T-cell (primary cell): ENCODE results near the gene PARD6A. TPM values are rescaled to one million over a fixed set of nuclear protein-coding genes. Genes with fewer than 3 reads are reported as not detected.

ENCODE experiments used
- ATAC-seq, 4 experiments: fragments of 200-7000 bp in 3 of 4; fragments of 150-1000 bp in 1 of 4; cut with Tn5 transposase; replicated peaks in 1 of 4; 1 replicate in 3 of 4; 2 replicates in 1 of 4; pipeline ENCODE4 v1.10.0; 2021; ENCODE audit warnings: moderate library complexity in 3 of 4, mild to moderate bottlenecking in 2 of 4, moderate number of reproducible peaks in 1 of 4
- CTCF ChIA-PET, 2 donors: fragments of 300-600 bp; sonication (Branson Sonifier 250); formaldehyde crosslinking; loops; one replicate each; lab custom pipeline; 2022; ENCODE audit warnings: antibody characterized with exemption in 2 of 2; lab: Charles Lee
- POLR2A ChIA-PET, 2 donors: fragments of 300-600 bp; sonication (Branson Sonifier 250); formaldehyde crosslinking; loops; one replicate each; lab custom pipeline; 2022; ENCODE audit warnings: antibody characterized with exemption in 2 of 2; lab: Charles Lee
- DNase-seq, 35 experiments: peaks; one replicate each; pipeline versions ENCODE4 v3.0.0 to v3.0.0-alpha.2; 2013 to 2023
- H3K27ac ChIP-seq: one replicate; pipeline ENCODE4 v1.5.1; 2013; ENCODE audit warnings: low read length
- H3K27me3 ChIP-seq, 2 experiments: replicated peaks in 1 of 2; 1 replicate in 1 of 2; 2 replicates in 1 of 2; pipeline versions ENCODE4 v1.6.1 to v1.7.0; 2013; ENCODE audit warnings: low read length in 1 of 2, mixed read lengths in 1 of 2; ENCODE audit not compliant: control insufficient read depth in 2 of 2, insufficient read depth in 2 of 2; ENCODE audit errors: extremely low read depth in 1 of 2
- H3K36me3 ChIP-seq, 2 donors: 1 replicate in 1 of 2; 2 replicates in 1 of 2; pipeline versions ENCODE4 v1.6.1 to v1.7.0; 2013; ENCODE audit warnings: low read length in 1 of 2; ENCODE audit not compliant: control insufficient read depth in 2 of 2, insufficient read depth in 1 of 2; ENCODE audit errors: extremely low read depth in 1 of 2
- H3K4me1 ChIP-seq, 2 experiments: 1 replicate in 1 of 2; 2 replicates in 1 of 2; pipeline versions ENCODE4 v1.6.1 to v1.7.0; 2013; ENCODE audit warnings: low read length in 2 of 2, mixed read lengths in 1 of 2; ENCODE audit not compliant: insufficient read depth in 2 of 2, control insufficient read depth in 1 of 2; ENCODE audit errors: extremely low read depth in 1 of 2
- H3K4me3 ChIP-seq, 2 donors: 1 replicate in 1 of 2; 2 replicates in 1 of 2; pipeline versions ENCODE4 v1.5.1 to v1.7.0; 2013; ENCODE audit warnings: mild to moderate bottlenecking in 2 of 2, low read length in 1 of 2, moderate library complexity in 1 of 2; ENCODE audit not compliant: control insufficient read depth in 1 of 2; ENCODE audit errors: extremely low read depth in 1 of 2
- H3K9me3 ChIP-seq: 2 replicates; pipeline ENCODE4 v1.7.0; 2013
- H3K27ac Mint-ChIP-seq, 2 donors: one replicate each; pipeline ENCODE4 v1.8.0; 2020 to 2021; ENCODE audit warnings: mild to moderate bottlenecking in 2 of 2, mixed read lengths in 2 of 2
- H3K27me3 Mint-ChIP-seq, 2 donors: one replicate each; pipeline ENCODE4 v1.8.0; 2021 to 2022; ENCODE audit warnings: mixed read lengths in 2 of 2
- H3K36me3 Mint-ChIP-seq: one replicate; pipeline ENCODE4 v1.8.0; 2021; ENCODE audit warnings: mixed read lengths
- H3K4me1 Mint-ChIP-seq, 3 donors: one replicate each; pipeline ENCODE4 v1.8.0; 2020 to 2022; ENCODE audit warnings: mixed read lengths in 3 of 3, mild to moderate bottlenecking in 1 of 3
- H3K4me3 Mint-ChIP-seq, 3 donors: one replicate each; pipeline ENCODE4 v1.8.0; 2020 to 2022; ENCODE audit warnings: mild to moderate bottlenecking in 3 of 3, mixed read lengths in 3 of 3, moderate library complexity in 3 of 3
- H3K9me3 Mint-ChIP-seq, 3 donors: one replicate each; pipeline ENCODE4 v1.8.0; 2020 to 2022; ENCODE audit warnings: mixed read lengths in 3 of 3
- WGBS: methylation state at CpG from one replicate; pipeline ENCODE4 v1.1.5; 2013; ENCODE audit warnings: missing lambda C conversion rate; ENCODE audit not compliant: insufficient coverage; 5-methylcytosine and 5-hydroxymethylcytosine counted together
- total RNA-seq, 35 experiments: library from RNA in 6 of 35; stranded (reverse) in 6 of 35; fragments of 120-200 nt in 1 of 35; gene quantifications; one replicate each; pipeline versions ENCODE4 v1.2.1 to v1.2.4 and lab custom pipeline; 2013 to 2026

The PARD6A gene
- total RNA-seq (10 to 100 TPM in 1 of 5 donors, 1 to 10 TPM in 4; 2.9 to 10.6 (median 7.6) TPM), total RNA-seq (lab: John Stamatoyannopoulos, UW) (1.5 to 16.0 (median 7.3) reads per million in 29 experiments)
- 4.8 TPM for total RNA-seq (2013)

- Histone ChIP-seq H3K27ac (peak within 1 kb of the TSS; percentile 100), H3K36me3 (peaks cover 5 to 17% of the 10 kb centered on the region in 2 donors), H3K9me3 (no peaks in the 10 kb centered on the region), H3K27me3 (no peaks in the 10 kb centered on the region), H3K4me1 (peaks cover 5 to 34% of the 10 kb centered on the region in 2 experiments), H3K4me3 (peak within 1 kb of the TSS; percentile 99 to 100)
- ATAC-seq (peak; percentile 83 to 87 (median 85)), DNase-seq (peak; percentile 82 to 98 (median 92))
- H3K27me3 Mint-ChIP-seq: no peaks in the 10 kb centered on the region
- ChIA-PET CTCF (interaction anchor here (0.6 to 1.6 kb wide), 10 partner anchors 16 to 275 kb away, joined by 3 to 9 read pairs (median 4); partner anchors contain the start of genes ATP6V0D1 (in 1 of the 2) and CARMIL2 (in 1 of the 2)), POLR2A (interaction anchor here (0.6 to 2.1 kb wide), 5 partner anchors 16 to 1429 kb away, joined by 3 to 8 read pairs (median 3); partner anchors contain the start of genes ATP6V0D1 (in 1 of the 2) and CARMIL2 (in 1 of the 2))
- no peaks in the 10 kb centered on the region for H3K9me3 Mint-ChIP-seq
- peak within 1 kb of the TSS; percentile 89 to 93 (median 91) for H3K4me3 Mint-ChIP-seq
- WGBS: 2% methylated on average over 48 of the region's 48 CpGs
- peaks cover 15 to 37% (median 36%) of the 10 kb centered on the region in 3 donors for H3K4me1 Mint-ChIP-seq
- peaks cover 4% of the 10 kb centered on the region for H3K36me3 Mint-ChIP-seq
- H3K27ac Mint-ChIP-seq: peak within 1 kb of the TSS; percentile 93 to 95
These were observed at the start of gene PARD6A for GRCh38 chr16:67660564-67661028. PARD6A (plus strand) TSS chr16:67660960; CDS start chr16:67661039, 79 bp downstream.

GRCh38 chr16:67613808-67614207 is 47.0 kb upstream of the PARD6A start:
- no peaks in the 10 kb centered on the region for H3K9me3 Mint-ChIP-seq
- 87% methylated on average over 6 of the region's 10 CpGs for WGBS
- Histone ChIP-seq H3K27me3 (no peaks in the 10 kb centered on the region), H3K36me3 (peaks cover 13 to 56% of the 10 kb centered on the region in 2 donors), H3K27ac (no peak overlapping the region), H3K4me1 (no peaks in the 10 kb centered on the region), H3K9me3 (no peaks in the 10 kb centered on the region), H3K4me3 (no peak overlapping the region)
- no peaks in the 10 kb centered on the region for H3K27me3 Mint-ChIP-seq
- CTCF ChIA-PET: interaction anchor here in 1 of 2 donors (0.6 to 1.2 kb wide), 2 partner anchors 28 to 67 kb away, joined by 3 read pairs; no protein-coding TSS in a partner anchor
- ATAC-seq (no peak), DNase-seq (peak in 3 of 35 experiments; percentile 2 to 11 (median 3))
- H3K36me3 Mint-ChIP-seq: peaks cover 33% of the 10 kb centered on the region
- no peak overlapping the region for H3K27ac Mint-ChIP-seq
- no peak overlapping the region for H3K4me3 Mint-ChIP-seq
- POLR2A ChIA-PET: no interaction called here
- H3K4me1 Mint-ChIP-seq: peaks cover 0 to 3% (median 0%) of the 10 kb centered on the region in 3 donors

- Histone ChIP-seq H3K4me3 (no peak overlapping the region), H3K27me3 (no peaks in the 10 kb centered on the region), H3K4me1 (no peaks in the 10 kb centered on the region), H3K36me3 (peaks cover 9 to 86% of the 10 kb centered on the region in 2 donors), H3K9me3 (no peaks in the 10 kb centered on the region), H3K27ac (no peak overlapping the region)
- no peak overlapping the region for H3K27ac Mint-ChIP-seq
- no peaks in the 10 kb centered on the region for H3K4me1 Mint-ChIP-seq
- H3K9me3 Mint-ChIP-seq: no peaks in the 10 kb centered on the region
- DNase-seq (no peak), ATAC-seq (no peak)
- CTCF ChIA-PET: interaction anchor here (0.6 to 0.7 kb wide), 3 partner anchors 36 to 350 kb away, joined by 4 to 7 read pairs (median 6); no protein-coding TSS in a partner anchor
- no peaks in the 10 kb centered on the region for H3K27me3 Mint-ChIP-seq
- 97% methylated on average over 14 of the region's 14 CpGs for WGBS
- no peak overlapping the region for H3K4me3 Mint-ChIP-seq
- POLR2A ChIA-PET: no interaction called here
- H3K36me3 Mint-ChIP-seq: peaks cover 50% of the 10 kb centered on the region
These were observed 32.5 kb upstream of the PARD6A start for GRCh38 chr16:67628216-67628615.

- Mint-ChIP-seq H3K9me3 (no peaks in the 10 kb centered on the region), H3K27me3 (no peaks in the 10 kb centered on the region), H3K27ac (peak overlapping the region in 1 of 2 donors; percentile 49), H3K4me1 (no peaks in the 10 kb centered on the region), H3K36me3 (peaks cover 38% of the 10 kb centered on the region), H3K4me3 (no peak overlapping the region)
- ATAC-seq (no peak), DNase-seq (no peak)
- 100% methylated on average over 4 of the region's 7 CpGs for WGBS
- ChIA-PET CTCF (no interaction called here), POLR2A (no interaction called here)
- Histone ChIP-seq H3K4me1 (no peaks in the 10 kb centered on the region), H3K9me3 (no peaks in the 10 kb centered on the region), H3K36me3 (peaks cover 16 to 85% of the 10 kb centered on the region in 2 donors), H3K4me3 (no peak overlapping the region), H3K27me3 (no peaks in the 10 kb centered on the region), H3K27ac (no peak overlapping the region)
These were observed 28.2 kb upstream of the PARD6A start for GRCh38 chr16:67632415-67633172.

- no peak for ATAC-seq
- no peak overlapping the region for H3K4me3 ChIP-seq
- Mint-ChIP-seq H3K4me1 (no peaks in the 10 kb centered on the region), H3K27me3 (no peaks in the 10 kb centered on the region), H3K27ac (peak overlapping the region in 1 of 2 donors; percentile 1), H3K9me3 (no peaks in the 10 kb centered on the region), H3K36me3 (peaks cover 35% of the 10 kb centered on the region), H3K4me3 (no peak overlapping the region)
- no peak overlapping the region for H3K27ac ChIP-seq
- POLR2A ChIA-PET: no interaction called here
- CTCF ChIA-PET: no interaction called here
- DNase-seq: no peak
- H3K27me3 ChIP-seq: no peaks in the 10 kb centered on the region
- no peaks in the 10 kb centered on the region for H3K4me1 ChIP-seq
- H3K36me3 ChIP-seq: peaks cover 13 to 64% of the 10 kb centered on the region in 2 donors
- H3K9me3 ChIP-seq: no peaks in the 10 kb centered on the region
- 94% methylated on average over 2 of the region's 8 CpGs for WGBS
These were observed 24.0 kb upstream of the PARD6A start for GRCh38 chr16:67636713-67637112.

- POLR2A ChIA-PET: no interaction called here
These were observed 23.1 kb upstream of the PARD6A start for GRCh38 chr16:67637625-67638024.

More at GRCh38 chr16:67637625-67638024, 23.1 kb upstream of the PARD6A start:
- H3K27ac Mint-ChIP-seq: no peak overlapping the region
- WGBS: 100% methylated on average over 1 of the region's 12 CpGs
- H3K9me3 Mint-ChIP-seq: no peaks in the 10 kb centered on the region
- Histone ChIP-seq H3K27me3 (no peaks in the 10 kb centered on the region), H3K9me3 (no peaks in the 10 kb centered on the region), H3K4me3 (no peak overlapping the region), H3K27ac (no peak overlapping the region), H3K4me1 (no peaks in the 10 kb centered on the region), H3K36me3 (peaks cover 13 to 55% of the 10 kb centered on the region in 2 donors)
- no peak for DNase-seq
- no peaks in the 10 kb centered on the region for H3K27me3 Mint-ChIP-seq
- H3K36me3 Mint-ChIP-seq: peaks cover 28% of the 10 kb centered on the region
- no peak overlapping the region for H3K4me3 Mint-ChIP-seq
- no peaks in the 10 kb centered on the region for H3K4me1 Mint-ChIP-seq
- no peak for ATAC-seq
- CTCF ChIA-PET: no interaction called here
